Mammary epithelial cell (primary cell): ENCODE measurements around the gene FGA.
A peak's percentile ranks its signal among the peaks of the same experiment; 100 is the strongest.

ENCODE experiments used
- CTCF ChIP-seq, 2 donors: IDR thresholded peaks in 1 of 2; conservative IDR thresholded peaks in 1 of 2; 2 replicates each; pipeline ENCODE4 v1.5.1; 2011 to 2012; ENCODE audit warnings: inconsistent platforms in 2 of 2, low read length in 2 of 2, mild to moderate bottlenecking in 2 of 2, control low read depth in 1 of 2, low read depth in 1 of 2; ENCODE audit not compliant: insufficient read depth in 1 of 2; ENCODE audit errors: extremely low read depth in 1 of 2
- EZH2 ChIP-seq: IDR thresholded peaks from 2 replicates; pipeline ENCODE4 v1.6.1; 2012; ENCODE audit warnings: low read length, inconsistent platforms, borderline replicate concordance

DNA sequence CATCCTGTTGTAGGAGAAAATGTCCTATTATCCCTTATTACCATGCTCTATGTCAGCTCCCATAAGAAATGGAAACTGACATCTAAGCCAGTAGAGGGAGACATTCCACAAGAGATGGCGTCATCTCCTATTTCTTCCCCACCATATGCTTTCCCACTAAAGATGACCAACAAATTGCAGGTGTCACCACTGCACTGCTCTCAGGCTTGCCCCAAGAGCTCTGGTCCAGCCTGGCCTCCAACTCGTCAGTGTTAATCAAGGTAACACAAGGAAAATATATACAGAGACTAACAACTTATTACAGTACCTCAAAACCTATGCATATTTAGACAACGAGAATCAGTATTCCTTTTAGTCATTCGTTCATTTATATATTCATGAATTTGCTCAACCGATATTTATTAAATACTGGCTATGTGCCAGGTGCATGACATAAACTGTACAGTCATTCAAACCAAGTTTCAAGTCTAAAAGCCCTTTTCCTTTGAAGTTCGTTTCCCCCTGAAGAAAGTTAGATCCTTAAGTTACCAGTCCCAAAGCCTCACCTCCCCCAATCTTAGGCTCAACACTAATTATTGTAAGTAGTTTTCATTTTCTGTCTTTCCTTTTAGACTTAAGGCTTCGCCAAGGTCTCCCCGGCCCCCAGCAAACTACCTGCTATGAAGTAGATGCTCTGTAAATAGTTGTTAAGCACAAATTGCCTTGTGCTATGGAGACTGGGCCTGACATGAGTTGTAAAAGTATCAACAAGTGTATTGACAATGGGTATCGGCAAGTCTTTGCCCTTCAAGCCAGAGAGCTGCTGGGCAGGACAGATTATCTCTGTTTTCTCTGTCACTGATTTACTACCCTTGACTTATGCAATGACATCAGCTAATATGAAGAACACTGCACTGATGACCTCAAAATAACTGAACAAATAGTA is 30.8 kb downstream of the FGA start:
- TF ChIP-seq EZH2 (no peak), CTCF (conservative IDR thresholded peaks at IDR 0.05 in 1 of 2, IDR thresholded peaks at IDR 0.05 in 1 of 2; ENCODE audit: extremely low read depth in 1 of 2, insufficient read depth in 1 of 2, low read depth in 1 of 2, low read length in 2 of 2) (peak; percentile 68 to 72)
